Measurements from ENCODE around the gene PARP8.

GRCh38 chr5:50657044-50657443 lies 9.4 kb upstream of the PARP8 start:
- TF ChIP-seq POLR2A (IDR thresholded peaks at IDR 0.05; ENCODE audit: low read length), result no peak
- TF ChIP-seq GATA1 (IDR thresholded peaks at IDR 0.05; ENCODE audit: low read depth, low read length), result no peak
